Stimulated activated naive CD4-positive, alpha-beta T cell treated with Interleukin-2 at 50 U/mL for 16 hours (primary cell): Measurements from ENCODE around the gene FAM110D.

ENCODE experiments used
- DNase-seq: peaks from one replicate; lab custom pipeline; 2025; lab: John Stamatoyannopoulos, UW

Gene FAM110D

GRCh38 chr1:26189331-26189730, 30.5 kb downstream of the FAM110D start:
- DNase-seq: no peak

DNA sequence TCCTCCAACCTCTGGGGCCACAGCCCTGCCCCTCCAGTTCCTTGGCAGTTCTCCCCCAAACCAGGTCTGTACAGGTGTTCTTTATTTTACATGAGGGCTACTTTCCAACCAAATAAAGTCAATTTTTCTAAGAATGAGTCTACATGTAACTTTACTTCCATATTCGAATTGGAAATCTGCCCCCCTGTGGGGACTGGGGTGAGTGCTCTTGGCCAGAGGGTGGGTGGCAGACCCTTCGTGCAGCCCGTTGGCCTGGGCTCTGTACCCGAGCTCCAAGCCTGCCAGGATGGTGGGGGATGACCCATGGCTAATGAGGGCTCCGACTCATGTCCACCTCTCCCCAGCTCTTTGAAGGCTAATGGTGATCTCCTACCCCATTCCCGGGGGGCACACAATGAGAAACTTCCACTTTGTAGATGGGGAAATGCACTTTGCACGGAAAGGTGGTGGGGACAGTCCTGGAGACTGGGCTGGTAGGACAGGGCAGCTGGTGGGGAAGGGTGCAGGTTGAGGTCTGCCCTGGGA, 30.9 kb downstream of the FAM110D start:
- DNase-seq: no peak

- DNase-seq: no peak
Observed at GRCh38 chr1:26190373-26190987, 31.6 kb downstream of the FAM110D start, which contains the start of gene CATSPER4. Gene CATSPER4, plus strand, starts transcription at chr1:26190602. Its CDS starts 26 bp downstream, at chr1:26190628.

DNA sequence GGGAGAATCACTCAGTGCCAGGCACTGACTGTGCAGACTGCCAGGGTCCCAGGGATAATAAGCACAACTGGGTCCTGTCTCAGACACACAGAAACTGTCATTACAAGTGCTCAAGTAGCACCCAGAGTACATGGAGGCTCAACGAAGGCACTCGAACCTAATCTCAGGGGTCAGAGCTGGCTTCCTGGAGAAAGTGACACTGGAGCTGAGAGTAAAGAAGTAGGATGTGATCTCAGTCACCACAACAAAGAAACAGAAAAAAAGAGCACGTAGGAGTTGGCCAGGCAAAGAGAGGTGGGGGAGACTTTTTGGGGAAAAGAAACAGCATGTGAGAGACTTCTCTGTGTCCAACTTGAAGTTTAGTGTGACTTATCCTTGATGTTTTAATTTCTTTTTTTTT, 32.9 kb downstream of the FAM110D start:
- DNase-seq: no peak

DNA sequence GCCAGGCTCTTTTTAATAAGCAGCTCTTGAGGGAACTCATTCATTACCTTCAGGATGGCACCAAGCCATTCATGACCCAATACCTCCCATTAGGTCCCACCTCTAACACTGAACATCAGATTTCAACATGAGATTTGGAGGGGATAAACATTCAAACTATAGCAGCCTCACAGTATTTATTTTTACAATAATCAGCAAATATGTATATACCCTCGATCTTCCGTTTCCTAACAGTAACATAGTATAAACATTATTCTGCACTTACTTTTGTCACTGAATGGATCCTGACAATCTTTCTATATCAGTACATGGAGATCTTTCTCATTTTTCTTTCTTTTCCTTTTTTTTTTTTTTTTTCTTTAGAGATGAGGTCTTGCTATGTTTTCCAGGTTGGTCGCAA, 36.9 kb downstream of the FAM110D start:
- DNase-seq: no peak

GRCh38 chr1:26197301-26197700, 38.4 kb downstream of the FAM110D start:
- no peak for DNase-seq

DNA sequence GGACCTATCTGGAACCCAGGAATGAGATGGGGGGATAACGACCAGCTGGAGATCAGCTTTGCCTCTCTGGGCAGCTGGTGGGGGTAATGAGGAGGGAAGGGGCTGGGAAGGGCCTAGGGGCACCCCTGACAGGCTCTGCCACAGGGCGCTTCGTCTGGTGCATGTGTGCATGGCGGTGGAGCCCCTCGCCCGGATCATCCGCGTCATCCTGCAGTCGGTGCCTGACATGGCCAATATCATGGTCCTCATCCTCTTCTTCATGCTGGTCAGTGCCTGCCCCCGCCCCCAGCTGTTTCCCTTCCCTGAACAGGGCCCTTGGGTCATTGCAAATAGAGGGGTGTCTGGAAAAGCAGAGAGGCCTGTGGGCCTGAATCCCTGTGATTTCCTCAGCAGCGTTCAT, 38.9 kb downstream of the FAM110D start:
- DNase-seq: no peak

DNA sequence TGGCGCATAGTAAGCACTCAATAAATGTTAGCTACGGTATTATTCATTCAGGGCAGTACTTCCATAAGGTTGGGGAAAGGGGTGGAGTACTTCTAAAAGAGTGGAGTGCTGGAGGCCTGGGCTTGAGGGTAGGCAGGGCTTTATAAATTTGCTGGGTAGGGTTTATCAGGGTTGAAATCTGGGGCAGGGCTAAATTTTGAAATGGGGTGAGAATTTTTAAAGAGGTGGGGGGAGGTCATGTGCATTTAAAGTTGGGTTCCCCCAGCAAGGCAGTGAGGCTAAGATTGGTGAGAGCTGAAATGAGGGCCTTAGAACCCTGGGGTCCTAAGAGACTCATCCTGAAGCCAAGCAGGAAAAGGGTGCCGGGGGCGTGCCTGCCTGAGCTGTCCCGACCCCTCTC, 41.5 kb downstream of the FAM110D start:
- DNase-seq: no peak

DNA sequence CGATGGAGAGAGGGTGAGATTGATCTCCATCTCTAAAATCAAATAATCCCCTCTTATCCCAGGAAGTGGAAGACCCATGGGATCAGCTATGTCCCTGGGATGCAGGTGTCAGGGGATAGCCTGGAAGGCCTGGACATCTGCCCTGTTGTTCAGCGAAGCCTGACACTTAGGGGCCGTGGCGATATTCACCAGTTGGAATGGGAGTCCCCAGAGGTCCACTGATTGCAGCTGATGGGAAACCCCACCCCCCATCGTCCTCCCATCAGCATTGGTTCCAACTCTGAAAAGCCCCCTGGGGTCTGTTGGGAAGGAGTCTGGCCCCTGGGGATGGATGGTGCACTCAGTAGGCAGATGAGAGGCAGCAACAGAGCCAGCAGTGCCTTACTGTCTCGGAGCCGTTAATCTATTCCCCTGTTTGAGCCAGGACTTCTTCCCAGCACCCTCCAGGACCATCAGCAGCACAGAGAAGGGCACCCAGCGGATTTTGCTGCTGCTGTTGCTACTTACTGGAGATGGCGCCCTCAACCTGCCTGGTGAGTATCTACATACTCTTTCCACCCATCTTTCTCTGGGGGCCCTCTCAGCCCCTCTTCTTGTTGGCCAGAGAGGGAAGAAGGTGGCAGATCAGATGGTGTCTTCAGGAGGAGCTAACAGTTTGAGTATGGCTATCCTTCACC, 44.9 kb downstream of the FAM110D start:
- DNase-seq: no peak

DNA sequence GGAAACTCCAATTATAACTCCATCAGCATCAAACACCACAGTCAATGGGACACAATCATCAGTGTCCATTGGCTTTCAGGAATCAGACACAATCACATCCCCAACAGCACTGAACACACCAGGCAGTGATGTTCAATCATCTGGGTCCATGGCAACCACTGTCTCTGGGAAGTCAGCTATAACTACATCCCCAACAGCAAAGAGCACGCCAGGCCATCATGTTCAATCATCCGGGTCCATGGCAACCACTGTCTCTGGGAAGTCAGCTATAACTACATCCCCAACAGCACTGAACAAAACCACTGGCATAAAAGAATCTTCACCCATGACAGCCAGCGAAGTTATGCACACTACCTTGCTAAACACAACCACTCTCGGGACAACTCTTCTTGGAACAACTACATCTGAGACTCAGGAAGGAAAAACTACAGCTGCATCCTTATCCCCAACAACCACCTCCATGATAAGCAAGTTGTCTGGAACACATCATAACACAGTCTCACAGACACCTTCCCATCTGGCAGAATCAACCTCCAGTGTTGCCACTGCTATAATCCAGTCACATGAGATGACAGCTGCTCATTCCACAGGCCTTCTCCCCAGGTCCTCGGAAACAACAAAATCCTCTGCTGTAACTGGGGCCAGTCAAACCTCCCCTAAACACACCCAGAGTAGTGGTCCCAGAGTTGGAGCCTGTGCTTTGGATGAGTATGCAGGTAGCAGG, 51.4 kb downstream of the FAM110D start:
- DNase-seq: no peak

- no peak for DNase-seq
Observed at GRCh38 chr1:26212726-26213125, 53.8 kb downstream of the FAM110D start.

- DNase-seq: no peak
Observed at GRCh38 chr1:26213335-26213905, 54.5 kb downstream of the FAM110D start.
